GM12801 (cell line): Measurements from ENCODE around the gene PARVB.

Experiments
- CTCF ChIP-seq: IDR thresholded peaks from one replicate; pipeline ENCODE4 v1.5.1; 2011; ENCODE audit warnings: control low read depth; ENCODE audit not compliant: insufficient read length; ENCODE audit errors: extremely low read depth

Gene PARVB

GRCh38 chr22:44139773-44140172 is 115.7 kb downstream of the PARVB start:
- TF ChIP-seq CTCF: no peak

GRCh38 chr22:44142421-44143104 is 118.5 kb downstream of the PARVB start:
- no peak for TF ChIP-seq CTCF

- no peak for TF ChIP-seq CTCF
Measured at GRCh38 chr22:44143105-44143474, 119.0 kb downstream of the PARVB start.

GRCh38 chr22:44143579-44143978 is 119.5 kb downstream of the PARVB start:
- no peak for TF ChIP-seq CTCF

- no peak for TF ChIP-seq CTCF
Measured at GRCh38 chr22:44144046-44144569, 120.0 kb downstream of the PARVB start.

GRCh38 chr22:44145544-44145943 is 121.4 kb downstream of the PARVB start:
- TF ChIP-seq CTCF: no peak

GRCh38 chr22:44146088-44146861 is 122.2 kb downstream of the PARVB start:
- TF ChIP-seq CTCF: no peak
